IPS-15b (cell line): ENCODE results near the gene GUCY1A2.

Experiments
- H3K27me3 ChIP-seq: one replicate; pipeline ENCODE4 v1.6.1; 2013; ENCODE audit warnings: low read length; ENCODE audit not compliant: control insufficient read depth, insufficient read depth
- H3K36me3 ChIP-seq: one replicate; pipeline ENCODE4 v1.6.1; 2013; ENCODE audit warnings: low read length; ENCODE audit not compliant: control insufficient read depth, insufficient read depth
- H3K4me1 ChIP-seq: one replicate; pipeline ENCODE4 v1.6.1; 2013; ENCODE audit warnings: mild to moderate bottlenecking, low read length; ENCODE audit not compliant: control insufficient read depth, insufficient read depth
- H3K4me3 ChIP-seq: one replicate; pipeline ENCODE4 v1.5.1; 2013; ENCODE audit warnings: low read depth, low read length
- H3K9ac ChIP-seq: one replicate; pipeline ENCODE4 v1.6.1; 2013; ENCODE audit warnings: low read depth, mild to moderate bottlenecking, low read length
- H3K9me3 ChIP-seq: one replicate; pipeline ENCODE4 v1.6.1; 2013; ENCODE audit warnings: mild to moderate bottlenecking, low read length; ENCODE audit not compliant: control insufficient read depth, insufficient read depth

Gene GUCY1A2

GRCh38 chr11:106681435-106681834, 336.8 kb downstream of the GUCY1A2 start:
- Histone ChIP-seq H3K9me3 (no peaks in the 10 kb centered on the region), H3K36me3 (no peaks in the 10 kb centered on the region), H3K4me3 (no peak overlapping the region), H3K27me3 (no peaks in the 10 kb centered on the region), H3K4me1 (peaks cover 4% of the 10 kb centered on the region), H3K9ac (no peak overlapping the region)

- Histone ChIP-seq H3K27me3 (no peaks in the 10 kb centered on the region), H3K9me3 (no peaks in the 10 kb centered on the region), H3K4me3 (no peak overlapping the region), H3K36me3 (no peaks in the 10 kb centered on the region), H3K9ac (no peak overlapping the region), H3K4me1 (peaks cover 4% of the 10 kb centered on the region)
Observed at GRCh38 chr11:106679581-106679980, 338.7 kb downstream of the GUCY1A2 start.

- Histone ChIP-seq H3K9me3 (no peaks in the 10 kb centered on the region), H3K36me3 (no peaks in the 10 kb centered on the region), H3K4me1 (peaks cover 4% of the 10 kb centered on the region), H3K27me3 (no peaks in the 10 kb centered on the region), H3K9ac (no peak overlapping the region), H3K4me3 (no peak overlapping the region)
Observed at GRCh38 chr11:106679181-106679580, 339.1 kb downstream of the GUCY1A2 start.

- H3K4me1 ChIP-seq = peaks cover 3% of the 10 kb centered on the region
- H3K36me3 ChIP-seq = no peaks in the 10 kb centered on the region
- no peaks in the 10 kb centered on the region for H3K9me3 ChIP-seq
- H3K27me3 ChIP-seq = no peaks in the 10 kb centered on the region
- no peak overlapping the region for H3K9ac ChIP-seq
- H3K4me3 ChIP-seq = no peak overlapping the region
Observed at GRCh38 chr11:106670069-106670468, 348.2 kb downstream of the GUCY1A2 start.

- H3K4me1 ChIP-seq = peaks cover 3% of the 10 kb centered on the region
- no peaks in the 10 kb centered on the region for H3K36me3 ChIP-seq
- no peak overlapping the region for H3K4me3 ChIP-seq
- H3K27me3 ChIP-seq = no peaks in the 10 kb centered on the region
- no peak overlapping the region for H3K9ac ChIP-seq
- no peaks in the 10 kb centered on the region for H3K9me3 ChIP-seq
Observed at GRCh38 chr11:106668147-106668546, 350.1 kb downstream of the GUCY1A2 start.

GRCh38 chr11:106656646-106657045, 361.6 kb downstream of the GUCY1A2 start:
- Histone ChIP-seq H3K4me1 (no peaks in the 10 kb centered on the region), H3K4me3 (no peak overlapping the region), H3K9me3 (no peaks in the 10 kb centered on the region), H3K36me3 (no peaks in the 10 kb centered on the region), H3K9ac (no peak overlapping the region), H3K27me3 (no peaks in the 10 kb centered on the region)

GRCh38 chr11:106644824-106645223, 373.5 kb downstream of the GUCY1A2 start:
- no peak overlapping the region for H3K4me3 ChIP-seq
- H3K36me3 ChIP-seq = no peaks in the 10 kb centered on the region
- no peaks in the 10 kb centered on the region for H3K27me3 ChIP-seq
- no peaks in the 10 kb centered on the region for H3K9me3 ChIP-seq
- H3K9ac ChIP-seq = no peak overlapping the region
- no peaks in the 10 kb centered on the region for H3K4me1 ChIP-seq

DNA sequence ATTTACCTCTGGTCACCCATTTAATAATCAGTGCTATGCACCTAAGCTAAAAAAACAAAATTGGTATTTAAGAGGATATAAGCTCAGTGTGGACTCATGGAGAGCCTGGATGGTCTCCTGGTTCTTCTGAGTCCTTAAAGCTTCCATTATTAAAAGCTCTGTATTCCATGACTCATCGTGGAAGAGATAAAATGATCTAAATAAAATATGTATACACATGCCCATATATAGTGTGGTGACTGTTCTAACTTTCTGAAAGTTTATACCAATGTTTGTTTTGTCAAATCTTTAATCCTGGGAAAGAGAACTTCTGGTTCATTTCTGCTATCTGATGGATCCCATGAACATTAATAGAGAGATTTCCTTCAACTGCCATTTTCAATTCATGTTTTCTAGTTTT, 375.9 kb downstream of the GUCY1A2 start:
- H3K9ac ChIP-seq = no peak overlapping the region
- H3K4me3 ChIP-seq = no peak overlapping the region
- no peaks in the 10 kb centered on the region for H3K4me1 ChIP-seq
- no peaks in the 10 kb centered on the region for H3K36me3 ChIP-seq
- no peaks in the 10 kb centered on the region for H3K9me3 ChIP-seq
- H3K27me3 ChIP-seq = no peaks in the 10 kb centered on the region

DNA sequence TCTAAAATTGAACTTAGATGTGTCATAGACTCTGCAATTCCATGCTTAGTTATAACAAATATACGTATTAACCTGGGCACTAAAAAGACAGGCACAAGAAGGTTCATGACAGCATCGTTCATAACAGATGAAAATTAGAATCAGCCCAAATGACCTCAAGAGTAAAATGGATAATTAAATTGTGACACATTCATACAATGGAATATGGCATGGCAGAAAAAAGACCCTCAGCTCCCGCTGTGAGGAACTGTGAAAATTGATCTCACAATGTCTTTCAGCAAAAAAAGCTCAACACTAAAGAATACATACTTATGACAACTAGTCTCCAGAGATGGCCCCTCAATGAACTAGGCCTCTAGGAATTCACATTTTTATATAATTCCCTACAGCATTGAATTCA, 386.0 kb downstream of the GUCY1A2 start:
- H3K36me3 ChIP-seq = no peaks in the 10 kb centered on the region
- H3K9ac ChIP-seq = no peak overlapping the region
- H3K4me3 ChIP-seq = no peak overlapping the region
- no peaks in the 10 kb centered on the region for H3K9me3 ChIP-seq
- H3K27me3 ChIP-seq = no peaks in the 10 kb centered on the region
- no peaks in the 10 kb centered on the region for H3K4me1 ChIP-seq

- H3K36me3 ChIP-seq = no peaks in the 10 kb centered on the region
- H3K4me1 ChIP-seq = peaks cover 2% of the 10 kb centered on the region
- H3K4me3 ChIP-seq = no peak overlapping the region
- no peak overlapping the region for H3K9ac ChIP-seq
- H3K9me3 ChIP-seq = no peaks in the 10 kb centered on the region
- no peaks in the 10 kb centered on the region for H3K27me3 ChIP-seq
Observed at GRCh38 chr11:106627694-106628093, 390.6 kb downstream of the GUCY1A2 start.

DNA sequence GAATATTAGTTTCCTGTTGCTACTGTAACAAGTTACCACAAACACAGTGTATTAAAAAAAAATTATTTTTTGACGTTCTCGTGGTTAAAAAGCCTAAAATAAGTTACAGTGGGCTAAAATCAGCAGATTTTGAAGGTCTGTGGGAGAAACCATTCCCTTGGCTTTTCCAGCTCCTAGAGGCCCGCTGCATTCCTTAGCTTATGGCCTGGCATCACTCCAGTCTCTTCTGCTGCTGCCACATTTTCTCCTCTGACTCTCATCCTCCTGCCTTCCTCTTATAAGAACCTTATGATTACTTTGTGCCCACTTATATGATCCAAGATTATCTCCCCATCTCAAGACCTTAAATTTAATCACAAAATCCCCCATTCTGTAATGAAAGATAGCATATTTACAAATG, 392.7 kb downstream of the GUCY1A2 start:
- peaks cover 2% of the 10 kb centered on the region for H3K4me1 ChIP-seq
- no peaks in the 10 kb centered on the region for H3K36me3 ChIP-seq
- H3K4me3 ChIP-seq = no peak overlapping the region
- no peaks in the 10 kb centered on the region for H3K27me3 ChIP-seq
- H3K9me3 ChIP-seq = no peaks in the 10 kb centered on the region
- H3K9ac ChIP-seq = no peak overlapping the region

DNA sequence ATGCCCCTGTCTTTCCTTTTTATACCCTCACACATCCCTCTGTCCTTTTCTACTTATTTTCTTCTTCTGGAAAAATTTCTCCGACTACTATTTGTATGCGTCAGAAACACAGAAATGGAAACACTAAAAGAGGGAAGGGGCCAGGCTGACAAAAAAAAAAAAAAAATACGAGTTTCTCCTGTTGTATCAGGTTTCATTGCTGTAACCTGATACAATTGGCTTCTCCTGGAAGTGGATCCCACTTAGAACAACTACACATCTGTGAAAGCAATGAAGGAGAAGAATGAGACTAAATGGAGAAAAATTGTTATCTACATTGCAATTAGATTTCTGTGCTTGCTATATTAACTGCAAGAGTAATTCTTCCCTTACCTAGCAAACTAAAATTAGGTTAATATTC, 393.9 kb downstream of the GUCY1A2 start:
- Histone ChIP-seq H3K4me3 (no peak overlapping the region), H3K9me3 (no peaks in the 10 kb centered on the region), H3K27me3 (no peaks in the 10 kb centered on the region), H3K9ac (no peak overlapping the region), H3K36me3 (no peaks in the 10 kb centered on the region), H3K4me1 (peaks cover 2% of the 10 kb centered on the region)
